ENCODE data around the gene TNNT2. TPM values are rescaled to one million over a fixed set of nuclear protein-coding genes. Genes with fewer than 3 reads are reported as not detected.

TNNT2 gene
- total and polyA plus RNA-seq, 2 of the 13 experiments (the other 11 are each of a cell fraction or from before 2014, with no cell fraction given), result 0.20 to 0.63 TPM

- TF ChIP-seq ZSCAN5A (CRISPR knock-in tag; IDR thresholded peaks at IDR 0.05; ENCODE audit: borderline replicate concordance) (no peak), KLF16 (CRISPR knock-in tag; IDR thresholded peaks at IDR 0.05) (peak in 1 of 2 experiments; percentile 53; a peak in 1 of 4 replicates), ZNF580 (CRISPR knock-in tag; IDR thresholded peaks at IDR 0.05; ENCODE audit: borderline replicate concordance, low read depth) (peak; percentile 37; the same call in 1 of the 2 replicates), ARID2 (CRISPR knock-in tag; IDR thresholded peaks at IDR 0.05; ENCODE audit: borderline replicate concordance) (no peak), NFKB2 (CRISPR knock-in tag; IDR thresholded peaks at IDR 0.05; ENCODE audit: borderline replicate concordance) (peak; percentile 65; the same call in 1 of the 2 replicates), RARA (CRISPR knock-in tag; IDR thresholded peaks at IDR 0.05) (0 out of 2 replicates have a peak, but pooled peaks have one; percentile 17), ZBTB42 (CRISPR knock-in tag; IDR thresholded peaks at IDR 0.05) (no peak), FOSL2 (CRISPR knock-in tag; IDR thresholded peaks at IDR 0.05) (peak; percentile 51), TBL1XR1 (IDR thresholded peaks at IDR 0.05; ENCODE audit: borderline replicate concordance, low read length, partially characterized antibody) (no peak), ZBTB21 (CRISPR knock-in tag; IDR thresholded peaks at IDR 0.05) (no peak), TFE3 (CRISPR knock-in tag; IDR thresholded peaks at IDR 0.05) (peak; percentile 46; the same call in 1 of the 2 replicates), ZNF33A (CRISPR knock-in tag; IDR thresholded peaks at IDR 0.05; ENCODE audit: borderline replicate concordance) (no peak), CERS6 (CRISPR knock-in tag; IDR thresholded peaks at IDR 0.05) (no peak), GZF1 (CRISPR knock-in tag; IDR thresholded peaks at IDR 0.05) (no peak), SAP130 (CRISPR knock-in tag; IDR thresholded peaks at IDR 0.05; ENCODE audit: low read depth) (peak; percentile 64), SKIL (CRISPR knock-in tag; IDR thresholded peaks at IDR 0.05; ENCODE audit: borderline replicate concordance) (peak; percentile 28; the same call in 1 of the 2 replicates), ZNF317 (CRISPR knock-in tag; IDR thresholded peaks at IDR 0.05) (no peak), THAP11 (CRISPR knock-in tag; IDR thresholded peaks at IDR 0.05) (0 out of 2 replicates have a peak, but pooled peaks have one; percentile 16), NONO (IDR thresholded peaks at IDR 0.05) (no peak), NONO (CRISPR knock-in tag; conservative IDR thresholded peaks at IDR 0.05) (0 out of 2 replicates have a peak, but pooled peaks have one; percentile 34), PHF20 (CRISPR knock-in tag; IDR thresholded peaks at IDR 0.05) (no peak), MYC (CRISPR knock-in tag; IDR thresholded peaks at IDR 0.05; ENCODE audit: borderline replicate concordance) (peak; percentile 65; the same call in 1 of the 2 replicates), TBX3 (IDR thresholded peaks at IDR 0.05; ENCODE audit: borderline replicate concordance) (peak; percentile 9; the same call in 1 of the 2 replicates), SOX6 (IDR thresholded peaks at IDR 0.05) (no peak), SOX6 (CRISPR knock-in tag; IDR thresholded peaks at IDR 0.05) (peak; percentile 90), HDAC1 (CRISPR knock-in tag; IDR thresholded peaks at IDR 0.05) (peak; percentile 31; the same call in 1 of the 2 replicates)
These were observed 68.1 kb downstream of the TNNT2 start (continued) for GRCh38 chr1:201309416-201309815.
